SIG-M5 treated with dmso at 0.1 percent for 504 hours (cell line): ENCODE results near the gene MRM1.
"Not testable (repeated sequence)": the region's sequence is repeated elsewhere in the genome, so short reads cannot be mapped to it uniquely, and the experiment has no call there.

Experiments
- DNase-seq: peaks from one replicate; lab custom pipeline; 2025; ENCODE audit not compliant: unreplicated experiment; lab: John Stamatoyannopoulos, UW

The MRM1 gene

DNA sequence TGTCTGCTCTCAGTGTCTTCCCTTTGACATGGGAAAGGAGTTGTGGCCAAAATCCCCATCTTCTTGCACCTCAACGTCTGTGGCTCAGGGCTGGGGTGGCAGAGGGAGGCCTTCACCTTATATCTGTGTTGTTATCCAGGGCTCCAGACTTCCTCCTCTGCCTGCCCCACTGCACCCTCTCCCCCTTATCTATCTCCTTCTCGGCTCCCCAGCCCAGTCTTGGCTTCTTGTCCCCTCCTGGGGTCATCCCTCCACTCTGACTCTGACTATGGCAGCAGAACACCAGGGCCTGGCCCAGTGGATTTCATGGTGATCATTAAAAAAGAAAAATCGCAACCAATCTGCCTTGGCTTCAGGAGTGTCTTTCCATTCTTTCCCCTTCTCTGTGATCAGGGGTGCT lies 918 bp upstream of the MRM1 start:
- no peak for DNase-seq

DNA sequence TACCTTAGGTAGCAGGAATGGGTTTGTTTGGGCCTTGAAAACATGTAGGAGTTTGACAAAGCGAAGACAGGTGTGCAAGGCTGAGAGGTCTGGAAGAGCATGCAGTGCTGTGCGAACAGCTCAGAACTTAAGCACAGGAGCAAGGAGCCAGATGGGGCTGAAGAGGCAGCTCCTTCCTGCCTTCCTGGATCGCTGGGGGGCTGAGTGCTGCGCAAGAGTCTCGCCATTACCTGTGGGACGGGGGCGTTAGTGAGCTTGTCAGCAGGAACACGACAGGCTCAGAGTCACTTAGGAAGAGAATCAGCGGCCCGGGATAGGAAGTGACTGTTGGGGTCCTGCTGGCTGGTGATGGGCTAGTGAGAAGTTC lies 464 bp upstream of the MRM1 start:
- DNase-seq, result no peak

DNA sequence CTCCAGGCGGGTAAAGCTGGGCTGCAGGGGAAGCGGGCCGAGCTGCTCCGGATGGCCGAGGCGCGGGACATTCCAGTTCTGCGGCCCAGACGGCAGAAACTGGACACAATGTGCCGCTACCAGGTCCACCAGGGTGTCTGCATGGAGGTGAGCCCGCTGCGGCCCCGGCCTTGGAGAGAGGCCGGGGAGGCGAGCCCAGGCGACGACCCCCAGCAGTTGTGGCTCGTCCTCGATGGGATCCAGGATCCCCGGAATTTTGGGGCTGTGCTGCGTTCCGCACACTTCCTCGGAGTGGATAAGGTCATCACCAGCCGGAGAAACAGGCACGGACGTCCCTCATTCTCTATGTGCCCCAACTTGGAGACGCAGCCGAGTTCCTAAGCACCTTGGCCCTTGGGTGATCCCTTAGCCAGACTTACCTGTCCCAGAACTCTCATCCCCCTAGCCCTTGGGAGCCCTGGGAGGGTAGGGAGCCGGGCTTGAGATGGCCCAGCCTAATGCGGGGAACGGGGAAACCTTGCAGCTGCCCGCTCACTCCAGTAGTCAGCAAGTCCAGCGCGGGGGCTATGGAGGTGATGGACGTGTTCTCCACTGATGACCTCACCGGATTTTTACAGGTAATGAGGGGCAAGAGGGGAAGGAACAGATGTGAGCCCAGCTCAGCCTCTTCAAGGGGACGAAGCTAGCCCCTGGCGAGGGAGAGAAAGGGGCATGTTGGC lies 806 bp downstream of the MRM1 start:
- DNase-seq, result no peak

DNA sequence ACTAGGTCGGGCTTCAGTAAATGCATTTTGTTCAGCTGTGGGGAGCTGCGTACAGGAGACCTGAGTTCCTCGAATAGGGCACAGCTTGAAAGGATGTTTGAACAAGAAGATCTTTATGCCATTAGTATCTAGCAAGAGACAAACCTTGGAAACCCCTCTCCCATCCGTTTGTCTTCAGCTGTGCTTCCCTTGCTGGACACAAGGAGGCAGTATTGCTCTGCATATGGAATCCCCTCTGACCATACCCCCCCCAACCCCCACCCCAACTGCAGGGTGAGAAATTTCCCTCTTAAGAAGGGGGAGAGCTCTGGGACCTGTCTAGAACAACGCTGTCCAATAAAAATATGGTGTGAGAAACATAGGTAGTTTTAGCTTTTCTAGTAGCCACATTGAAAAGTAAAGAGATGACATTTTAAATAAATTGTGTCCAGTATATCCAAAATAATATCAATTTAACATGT lies 1.6 kb downstream of the MRM1 start:
- DNase-seq, result peak; percentile 77

DNA sequence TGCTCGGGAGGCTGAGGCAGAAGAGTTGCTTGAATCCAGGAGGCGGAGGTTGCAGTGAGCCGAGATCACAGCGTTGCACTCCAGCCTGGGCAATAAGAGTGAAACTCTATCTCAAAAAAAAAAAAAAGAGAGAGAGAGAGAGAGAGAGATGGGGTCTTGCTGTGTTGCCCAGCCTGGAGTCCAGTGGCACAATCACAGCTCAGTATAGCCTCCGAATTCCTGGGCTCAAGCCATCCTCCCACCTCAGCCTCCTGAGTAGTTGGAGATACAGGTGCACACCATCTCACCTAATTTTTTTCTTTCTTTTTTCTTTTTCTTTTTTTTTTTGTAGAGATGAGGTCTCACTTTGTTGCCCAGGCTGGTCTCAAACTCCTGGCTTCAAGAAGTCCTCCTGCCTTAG lies 3.6 kb downstream of the MRM1 start:
- DNase-seq, result not testable (repeated sequence)

DNA sequence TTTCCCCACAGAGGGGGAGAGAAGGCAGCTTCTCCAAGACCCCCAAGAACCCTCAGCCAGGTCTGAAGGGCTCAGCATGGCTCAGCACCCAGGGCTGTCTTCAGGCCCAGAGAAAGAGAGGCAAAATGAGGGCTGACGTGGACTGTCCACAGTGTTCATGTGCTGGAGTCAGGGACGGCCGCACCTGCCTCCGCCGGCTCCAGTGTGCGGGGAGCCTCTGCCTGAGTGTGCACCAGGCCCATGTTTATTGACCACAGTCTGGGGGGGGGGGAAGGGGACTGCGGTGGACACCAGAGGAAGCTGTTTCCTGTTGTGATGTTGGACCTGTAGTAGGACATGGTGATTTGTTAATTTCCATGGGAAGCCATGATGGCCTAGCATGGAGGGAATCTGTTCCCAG lies 6.9 kb downstream of the MRM1 start:
- no peak for DNase-seq

DNA sequence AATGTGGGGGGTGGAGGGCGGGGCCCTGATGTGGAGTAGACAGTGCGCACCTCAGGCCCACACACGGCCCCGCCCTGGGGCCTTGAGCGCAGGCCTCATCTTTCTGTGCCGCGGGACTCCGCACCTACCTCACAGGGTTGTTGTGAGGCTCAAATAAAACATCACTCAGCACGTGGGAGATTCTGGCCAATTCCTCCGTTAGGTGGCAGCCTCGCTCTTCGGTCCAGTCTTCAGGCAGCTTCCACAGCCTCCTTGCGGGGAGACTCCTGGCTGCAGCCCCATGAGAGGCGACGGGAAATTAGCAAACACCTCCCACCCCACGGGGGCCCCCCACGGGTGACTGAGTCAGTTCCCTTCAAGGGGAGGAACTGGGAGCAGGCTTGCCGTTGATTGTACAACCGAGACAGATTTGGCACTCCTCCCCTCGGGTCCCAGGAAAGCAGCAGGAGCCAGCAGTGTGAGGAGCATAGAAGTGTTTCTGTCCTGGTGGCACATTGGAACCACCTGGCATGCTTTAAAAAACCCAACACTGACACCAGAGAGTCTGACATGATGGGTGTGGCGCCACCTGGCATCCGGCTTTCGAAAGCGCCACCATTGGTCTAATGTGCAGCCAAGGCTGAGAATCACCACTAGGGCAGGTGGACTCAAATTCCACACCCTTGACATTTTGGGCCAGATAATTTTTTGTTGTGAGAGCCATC lies 7.6 kb downstream of the MRM1 start:
- DNase-seq, result no peak

DNA sequence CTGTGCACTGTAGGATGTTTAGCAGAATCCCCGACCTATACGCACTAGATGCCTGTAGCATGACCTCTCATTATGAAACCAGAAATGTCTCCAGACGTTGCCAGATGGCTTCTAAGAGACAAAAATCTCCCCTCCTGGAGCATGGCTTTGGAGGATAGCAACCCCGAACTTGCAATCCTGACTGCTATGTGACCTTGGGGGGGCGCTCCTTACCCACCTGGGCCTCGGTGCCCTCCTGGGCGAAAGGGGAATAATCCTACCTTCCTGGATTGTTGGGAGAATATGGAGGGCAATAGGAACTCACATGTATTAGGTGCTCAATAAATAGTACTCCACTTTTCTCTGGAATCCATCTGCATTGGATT lies 8.1 kb downstream of the MRM1 start:
- no peak for DNase-seq

DNA sequence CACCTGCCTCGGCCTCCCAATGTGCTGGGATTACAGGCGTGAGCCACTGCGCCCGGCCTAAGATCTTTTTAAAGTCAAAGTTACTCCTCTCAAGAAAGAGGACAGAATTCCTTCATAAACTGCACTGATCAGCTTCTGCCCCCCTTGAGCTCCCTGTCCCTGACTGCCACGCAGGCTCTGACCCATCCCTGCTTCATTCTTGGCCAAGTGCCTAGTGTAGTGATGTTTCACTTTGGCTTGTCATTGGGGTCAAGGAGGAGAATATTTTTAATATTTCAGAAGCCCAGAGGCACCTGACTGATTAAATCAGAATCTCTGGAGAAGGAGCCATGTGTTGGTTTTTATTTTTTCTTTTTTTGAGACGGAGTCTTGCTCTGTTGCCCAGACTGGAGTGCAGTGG lies 9.1 kb downstream of the MRM1 start:
- DNase-seq, result no peak

DNA sequence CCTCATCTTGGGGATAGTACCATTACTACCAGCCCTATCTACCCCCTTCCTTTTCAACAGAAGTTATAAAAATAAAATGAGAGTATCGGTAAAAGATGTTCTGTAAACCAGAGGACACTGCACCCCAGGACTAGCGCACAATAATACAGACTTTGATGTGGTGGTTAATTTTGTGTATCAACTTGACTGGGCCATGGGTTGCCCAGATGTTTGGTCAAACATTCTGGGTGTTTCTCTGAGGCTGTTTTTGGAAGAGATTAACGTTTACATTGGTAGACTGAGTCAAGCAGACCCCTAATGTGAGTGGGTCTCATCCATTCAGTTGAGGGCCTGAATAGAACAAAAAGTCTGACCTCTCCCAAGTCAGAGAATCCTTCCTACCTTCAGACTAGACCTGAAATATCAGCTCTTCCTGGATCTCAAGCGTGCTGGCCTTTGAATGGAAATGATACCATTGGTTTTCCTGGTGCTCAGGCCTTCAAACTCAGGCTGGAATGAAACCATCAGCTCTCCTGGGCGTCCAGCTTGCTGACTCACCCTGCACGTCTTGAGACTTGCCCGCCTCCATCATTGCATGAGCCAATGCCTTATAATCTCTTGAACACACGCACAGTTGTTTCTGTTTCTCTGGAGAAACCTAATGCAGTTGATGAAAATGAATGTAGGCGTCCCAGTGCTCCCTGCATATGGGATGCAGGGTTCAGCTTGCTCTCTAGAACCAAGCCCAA lies 10.1 kb downstream of the MRM1 start:
- no peak for DNase-seq

DNA sequence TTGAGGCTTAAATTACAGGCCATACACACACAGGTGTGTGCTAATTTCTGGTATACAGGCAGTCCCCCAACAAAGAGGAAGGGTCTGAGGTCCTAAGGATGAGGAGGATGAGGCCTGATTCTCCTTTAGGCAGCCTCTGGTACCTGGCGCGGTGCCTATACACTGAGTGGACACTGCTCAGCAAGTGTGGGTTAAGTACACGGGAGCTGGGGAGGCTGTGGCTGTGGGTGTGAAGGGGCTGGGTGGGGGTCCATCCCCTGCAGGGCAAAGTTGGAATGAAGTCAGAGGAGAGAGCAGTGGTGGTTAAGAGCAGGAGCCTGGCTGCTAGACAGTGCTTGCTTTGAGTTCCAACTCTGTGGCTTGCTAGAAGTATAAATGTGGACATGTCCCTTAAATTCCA lies 10.9 kb downstream of the MRM1 start:
- DNase-seq, result no peak

DNA sequence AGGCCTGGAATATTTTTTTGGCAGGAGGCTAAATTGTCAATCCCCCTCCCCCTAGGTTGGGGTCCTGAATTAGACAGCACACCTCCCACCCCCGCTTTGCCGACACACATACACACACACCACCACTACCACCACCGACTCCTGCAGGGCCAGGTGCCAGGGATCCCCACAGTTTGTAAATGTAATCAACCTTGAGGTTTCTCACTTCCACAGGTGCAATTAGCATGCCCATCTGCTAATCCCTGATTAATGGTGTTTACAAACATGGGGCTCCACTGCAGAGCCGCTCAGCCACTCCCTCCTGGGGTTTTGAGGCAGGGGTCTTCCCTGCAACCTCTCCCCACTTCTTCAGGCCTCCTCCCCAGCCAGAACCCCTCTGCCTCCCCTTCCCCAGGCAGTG lies 11.8 kb downstream of the MRM1 start:
- DNase-seq, result no peak

DNA sequence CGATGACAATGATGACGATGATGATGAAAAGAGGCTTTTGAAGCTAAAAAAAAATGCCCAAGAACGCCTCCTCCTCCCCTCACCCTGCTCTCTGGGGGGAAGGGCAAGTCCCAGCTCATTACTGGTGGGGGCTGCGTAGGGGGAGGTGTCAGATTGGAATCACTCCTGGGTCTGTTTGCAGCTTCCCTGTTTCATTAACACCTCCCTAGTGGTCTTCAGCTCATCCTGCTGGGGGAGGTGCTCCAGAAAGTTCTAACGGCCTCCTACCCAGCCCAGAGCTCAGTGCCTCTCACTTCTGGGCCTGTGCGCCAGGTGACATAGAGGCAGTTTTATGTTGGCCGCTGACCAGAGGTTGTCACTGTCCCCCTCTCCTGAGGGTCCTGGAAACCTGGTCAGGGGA lies 12.7 kb downstream of the MRM1 start:
- no peak for DNase-seq

DNA sequence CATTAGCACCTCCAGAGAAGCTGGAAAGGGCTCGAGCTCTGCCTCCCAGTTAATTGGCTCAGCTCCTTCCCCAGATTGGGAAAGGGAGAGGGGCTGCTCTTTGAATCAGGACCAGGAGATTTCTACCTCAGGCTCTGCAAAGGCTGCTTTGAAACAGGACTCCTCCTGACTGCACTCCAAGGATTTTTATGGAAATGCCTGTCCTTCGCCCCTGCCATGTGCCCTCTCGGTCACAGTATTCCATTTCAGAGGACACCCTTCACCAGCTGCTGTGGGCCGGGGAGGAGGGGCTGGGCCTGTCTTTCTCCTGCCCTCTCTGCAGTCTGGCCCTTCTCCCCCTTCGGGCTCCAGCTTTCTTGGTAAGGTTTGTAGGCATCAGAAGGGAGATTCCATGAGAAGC lies 13.6 kb downstream of the MRM1 start:
- no peak for DNase-seq

DNA sequence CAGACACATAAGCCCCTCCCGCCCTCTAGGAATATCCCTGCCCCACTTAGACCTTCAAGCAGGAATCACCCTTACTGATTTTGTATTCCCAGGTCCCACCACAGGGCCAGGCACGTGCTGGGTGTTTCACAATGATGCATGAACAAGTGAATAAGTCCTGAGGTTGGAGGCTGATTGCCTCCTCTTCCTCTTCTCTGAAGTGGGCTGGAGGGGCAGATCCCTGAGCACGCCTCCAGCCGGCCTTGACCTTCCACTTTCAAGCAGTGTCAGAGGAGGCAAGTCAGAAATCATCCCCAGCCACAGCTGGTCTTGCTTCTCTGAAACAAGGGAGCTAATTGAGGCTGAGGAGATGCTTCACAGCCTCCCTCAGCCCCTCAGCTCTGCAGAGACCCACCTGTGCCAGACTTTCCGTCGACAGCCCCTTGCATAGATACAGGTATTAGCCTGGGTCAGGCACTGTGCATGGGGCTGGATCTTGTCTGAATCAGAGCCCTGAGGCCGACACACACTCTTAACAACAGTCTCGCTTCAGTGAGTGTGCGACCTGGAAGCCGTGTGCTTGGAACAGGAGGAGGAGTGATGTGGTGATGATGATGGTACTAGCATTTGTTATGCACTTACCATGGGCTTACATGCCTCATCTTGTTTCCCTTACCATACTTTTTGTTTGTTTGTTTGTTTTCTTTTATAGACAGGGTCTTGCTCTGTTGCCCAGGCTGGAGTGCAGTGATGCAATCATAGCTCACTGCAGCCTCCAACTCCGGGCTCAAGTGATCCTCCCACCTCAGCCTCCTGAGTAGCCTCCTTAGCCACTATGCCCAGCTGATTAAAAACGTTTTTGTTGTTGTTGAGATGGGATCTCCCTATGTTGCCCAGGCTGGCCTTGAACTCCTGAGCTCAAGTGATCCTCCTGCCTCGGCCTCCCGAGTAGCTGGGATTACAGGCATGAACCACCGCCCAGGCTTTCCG lies 15.0 kb downstream of the MRM1 start:
- no peak for DNase-seq

DNA sequence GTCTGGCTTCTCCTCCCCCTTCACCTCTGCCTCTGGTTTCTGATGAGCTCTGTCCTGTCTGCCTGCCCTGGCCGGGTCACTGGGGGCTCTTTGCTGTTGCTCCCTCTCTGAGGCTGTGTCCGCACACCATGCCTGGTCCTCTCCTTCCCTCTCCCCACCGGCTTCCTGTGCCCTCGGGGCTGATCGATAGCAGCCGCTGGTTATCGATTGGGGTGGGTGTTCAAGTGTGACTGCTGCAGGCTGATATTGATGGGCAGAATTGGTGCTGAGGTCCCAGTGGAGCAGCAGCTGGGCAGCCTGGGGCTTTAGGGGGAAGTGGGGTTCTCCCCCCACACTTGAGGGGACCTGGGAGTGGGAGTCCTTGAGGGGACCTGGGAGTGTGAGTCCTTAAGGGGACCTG lies 16.4 kb downstream of the MRM1 start:
- no peak for DNase-seq

DNA sequence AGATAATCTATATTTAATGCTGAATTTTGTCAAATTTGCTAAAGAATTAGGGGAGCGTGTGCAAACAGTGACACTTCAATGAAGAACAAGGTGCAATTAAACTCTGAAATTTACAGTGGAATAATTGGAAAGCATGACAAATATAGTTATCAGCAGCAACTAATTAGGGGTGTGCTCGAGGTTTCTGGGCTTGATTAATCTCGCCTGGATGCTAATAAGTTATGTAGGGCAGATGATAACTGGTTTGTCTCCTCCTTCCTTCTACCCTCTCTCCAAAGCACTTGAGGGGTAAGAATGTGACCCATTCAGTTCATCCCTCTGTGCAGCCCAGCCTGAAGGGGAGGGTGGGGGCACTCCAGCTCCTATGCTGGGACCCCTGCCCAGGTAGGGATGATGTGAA lies 21.9 kb downstream of the MRM1 start:
- no peak for DNase-seq

DNA sequence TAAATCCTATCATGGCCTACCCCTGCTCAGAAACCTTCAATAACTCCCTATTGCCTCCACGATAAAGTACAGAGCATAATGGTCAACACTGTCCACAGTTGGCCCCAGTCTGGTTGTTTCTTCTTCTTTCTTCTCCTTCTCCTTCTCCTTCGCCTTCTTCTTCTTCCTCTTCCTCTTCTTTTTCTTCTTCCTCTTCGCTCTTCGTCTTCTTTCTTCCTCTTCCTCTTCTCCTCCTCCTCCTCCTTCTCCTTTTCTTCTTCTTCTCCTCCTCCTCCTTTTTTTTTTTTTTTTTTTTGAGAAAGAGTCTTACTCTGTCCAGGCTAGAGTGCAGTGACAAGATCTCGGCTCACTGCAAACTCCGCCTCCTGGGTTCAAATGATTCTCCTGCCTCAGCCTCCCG lies 23.8 kb downstream of the MRM1 start:
- no peak for DNase-seq

DNA sequence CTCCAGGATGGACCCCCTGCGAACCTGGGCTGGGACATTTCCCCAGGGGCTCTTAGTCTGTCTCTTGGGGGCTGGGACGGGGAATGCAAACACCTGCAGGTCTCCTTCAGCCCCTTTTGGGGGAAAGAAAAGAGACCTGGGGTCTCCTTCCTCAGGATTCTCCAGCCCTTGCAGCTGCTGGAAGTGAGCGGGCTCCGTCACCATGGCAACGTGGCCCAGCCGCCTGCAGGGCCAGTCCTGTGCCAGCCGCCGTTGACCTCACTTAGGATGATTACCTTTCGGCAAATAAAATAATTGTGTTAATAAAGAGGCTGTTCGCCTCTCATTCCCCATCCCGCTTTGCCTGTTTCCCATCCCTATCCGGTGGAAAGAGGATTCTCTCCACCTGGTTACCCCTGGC lies 25.7 kb downstream of the MRM1 start:
- no peak for DNase-seq

DNA sequence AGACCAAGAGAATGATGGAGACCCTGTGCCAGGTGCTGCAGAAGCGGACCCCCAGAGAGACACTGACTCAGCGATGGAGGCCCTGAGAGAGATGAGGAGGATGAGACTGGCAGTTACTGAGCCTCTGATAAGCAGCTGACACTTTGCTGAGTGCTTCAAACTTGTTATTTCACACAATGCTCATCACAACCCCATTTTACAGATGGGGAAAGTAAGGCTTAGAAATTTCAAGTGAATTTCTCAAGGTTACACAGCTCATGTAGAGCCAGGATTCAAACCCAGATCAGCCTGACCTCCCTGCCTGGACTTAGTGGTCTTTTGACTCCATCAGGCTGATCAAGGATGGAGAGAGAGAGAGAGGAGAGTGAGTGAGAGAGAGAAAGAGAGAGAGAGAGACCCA lies 27.2 kb downstream of the MRM1 start:
- no peak for DNase-seq

DNA sequence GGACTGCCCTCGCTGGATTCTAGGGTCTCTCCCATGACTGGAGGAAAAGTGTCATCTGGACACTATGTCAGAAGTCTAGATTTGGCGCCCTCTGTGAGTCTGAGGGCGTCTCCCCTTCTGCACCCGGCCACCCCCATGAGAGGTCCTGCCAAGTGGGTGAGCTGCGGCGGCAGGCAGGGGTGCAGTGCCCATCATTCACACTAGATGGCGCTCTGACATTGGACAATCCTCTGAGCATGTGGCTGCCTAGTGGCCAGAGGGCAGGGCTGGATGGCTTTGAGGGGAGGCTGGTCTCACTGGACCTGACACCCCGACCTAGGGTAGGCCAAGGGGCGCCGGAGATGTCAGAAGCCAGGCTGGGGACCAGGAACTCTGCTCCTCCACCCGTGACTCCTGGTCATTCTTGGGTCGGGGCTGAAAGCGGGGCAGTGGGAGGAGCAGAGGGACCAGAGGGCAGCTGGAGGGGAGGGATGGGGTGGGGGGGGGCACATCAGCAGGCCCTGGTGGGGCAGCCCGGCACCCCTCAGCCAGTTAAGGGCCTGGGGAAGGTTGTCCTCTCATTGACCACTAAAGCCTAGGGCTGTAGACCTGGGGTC lies 28.0 kb downstream of the MRM1 start:
- DNase-seq, result peak; percentile 55
